Measurements from ENCODE around the gene SYTL1.
"Not testable (repeated sequence)": the region's sequence is repeated elsewhere in the genome, so short reads cannot be mapped to it uniquely, and the experiment has no call there.

SYTL1 gene

GRCh38 chr1:27383661-27384060 is 41.8 kb downstream of the SYTL1 start:
- Histone ChIP-seq H3K9me3 (replicated peaks; ENCODE audit: low read length) (no peaks in the 10 kb centered on the region), H3K4me2 (ENCODE audit: low read length) (no peak overlapping the region), H3K36me3 (ENCODE audit: insufficient read depth, low read length) (no peaks in the 10 kb centered on the region), H3K27me3 (ENCODE audit: control insufficient read depth, insufficient read depth, low read length) (peaks cover 18% of the 10 kb centered on the region), H3K9ac (ENCODE audit: low read depth, low read length) (no peak overlapping the region), H3K4me3 (ENCODE audit: low read length) (no peak overlapping the region), H3K4me1 (ENCODE audit: control insufficient read depth, insufficient read depth, low read length) (no peaks in the 10 kb centered on the region)

GRCh38 chr1:27384797-27385196 is 43.0 kb downstream of the SYTL1 start:
- not testable (repeated sequence) for H3K4me1 ChIP-seq (ENCODE audit: control insufficient read depth, insufficient read depth, low read length); H3K9me3 ChIP-seq (replicated peaks; ENCODE audit: low read length); H3K4me3 ChIP-seq (ENCODE audit: low read length); H3K4me2 ChIP-seq (ENCODE audit: low read length); H3K9ac ChIP-seq (ENCODE audit: low read depth, low read length); H3K36me3 ChIP-seq (ENCODE audit: insufficient read depth, low read length)
- peaks cover 18% of the 10 kb centered on the region for H3K27me3 ChIP-seq (ENCODE audit: control insufficient read depth, insufficient read depth, low read length)

- H3K9me3 ChIP-seq (replicated peaks; ENCODE audit: low read length): no peaks in the 10 kb centered on the region
Observed at GRCh38 chr1:27388337-27389005, 46.6 kb downstream of the SYTL1 start.

GRCh38 chr1:27391511-27392095 is 49.8 kb downstream of the SYTL1 start:
- no peaks in the 10 kb centered on the region for H3K36me3 ChIP-seq (ENCODE audit: insufficient read depth, low read length)
- H3K9me3 ChIP-seq (replicated peaks; ENCODE audit: low read length): no peaks in the 10 kb centered on the region
- H3K27me3 ChIP-seq (ENCODE audit: control insufficient read depth, insufficient read depth, low read length): peaks cover 5% of the 10 kb centered on the region
- H3K4me2 ChIP-seq (ENCODE audit: low read length): peak overlapping the region; percentile 100
- peak overlapping the region; percentile 70 for H3K9ac ChIP-seq (ENCODE audit: low read depth, low read length)
- H3K4me3 ChIP-seq (ENCODE audit: low read length): peak overlapping the region; percentile 96
- peaks cover 33% of the 10 kb centered on the region for H3K4me1 ChIP-seq (ENCODE audit: control insufficient read depth, insufficient read depth, low read length)

More at GRCh38 chr1:27388337-27389005, 46.6 kb downstream of the SYTL1 start:
- peaks cover 5% of the 10 kb centered on the region for H3K27me3 ChIP-seq (ENCODE audit: control insufficient read depth, insufficient read depth, low read length)
- no peak overlapping the region for H3K9ac ChIP-seq (ENCODE audit: low read depth, low read length)
- H3K4me1 ChIP-seq (ENCODE audit: control insufficient read depth, insufficient read depth, low read length): peaks cover 18% of the 10 kb centered on the region
- no peaks in the 10 kb centered on the region for H3K36me3 ChIP-seq (ENCODE audit: insufficient read depth, low read length)
- no peak overlapping the region for H3K4me2 ChIP-seq (ENCODE audit: low read length)
- H3K4me3 ChIP-seq (ENCODE audit: low read length): no peak overlapping the region

- Histone ChIP-seq H3K9me3 (replicated peaks; ENCODE audit: low read length) (no peaks in the 10 kb centered on the region), H3K36me3 (ENCODE audit: insufficient read depth, low read length) (no peaks in the 10 kb centered on the region), H3K4me2 (ENCODE audit: low read length) (peak within 1 kb of the TSS; percentile 100), H3K4me3 (ENCODE audit: low read length) (peak within 1 kb of the TSS; percentile 96), H3K9ac (ENCODE audit: low read depth, low read length) (peak within 1 kb of the TSS; percentile 97), H3K4me1 (ENCODE audit: control insufficient read depth, insufficient read depth, low read length) (peaks cover 33% of the 10 kb centered on the region), H3K27me3 (ENCODE audit: control insufficient read depth, insufficient read depth, low read length) (no peaks in the 10 kb centered on the region)
Observed at GRCh38 chr1:27392096-27392777, 50.4 kb downstream of the SYTL1 start, which contains the start of gene GPR3. GPR3 (plus strand) TSS chr1:27392622; CDS start chr1:27393799, 1,177 bp downstream.

GRCh38 chr1:27392778-27393635 is 51.2 kb downstream of the SYTL1 start:
- Histone ChIP-seq H3K4me2 (ENCODE audit: low read length) (peak overlapping the region; percentile 100), H3K9me3 (replicated peaks; ENCODE audit: low read length) (no peaks in the 10 kb centered on the region), H3K36me3 (ENCODE audit: insufficient read depth, low read length) (no peaks in the 10 kb centered on the region), H3K4me1 (ENCODE audit: control insufficient read depth, insufficient read depth, low read length) (peaks cover 33% of the 10 kb centered on the region), H3K9ac (ENCODE audit: low read depth, low read length) (peak overlapping the region; percentile 97), H3K27me3 (ENCODE audit: control insufficient read depth, insufficient read depth, low read length) (no peaks in the 10 kb centered on the region), H3K4me3 (ENCODE audit: low read length) (peak overlapping the region; percentile 96)

- no peak overlapping the region for H3K4me3 ChIP-seq (ENCODE audit: low read length)
- H3K4me1 ChIP-seq (ENCODE audit: control insufficient read depth, insufficient read depth, low read length): peaks cover 33% of the 10 kb centered on the region
- peak overlapping the region; percentile 100 for H3K4me2 ChIP-seq (ENCODE audit: low read length)
- H3K9ac ChIP-seq (ENCODE audit: low read depth, low read length): peak overlapping the region; percentile 97
- H3K36me3 ChIP-seq (ENCODE audit: insufficient read depth, low read length): no peaks in the 10 kb centered on the region
- no peaks in the 10 kb centered on the region for H3K27me3 ChIP-seq (ENCODE audit: control insufficient read depth, insufficient read depth, low read length)
- no peaks in the 10 kb centered on the region for H3K9me3 ChIP-seq (replicated peaks; ENCODE audit: low read length)
Observed at GRCh38 chr1:27393641-27394281, 51.9 kb downstream of the SYTL1 start.

- H3K4me1 ChIP-seq (ENCODE audit: control insufficient read depth, insufficient read depth, low read length): peaks cover 33% of the 10 kb centered on the region
- no peak overlapping the region for H3K4me3 ChIP-seq (ENCODE audit: low read length)
- no peaks in the 10 kb centered on the region for H3K36me3 ChIP-seq (ENCODE audit: insufficient read depth, low read length)
- H3K9ac ChIP-seq (ENCODE audit: low read depth, low read length): no peak overlapping the region
- H3K27me3 ChIP-seq (ENCODE audit: control insufficient read depth, insufficient read depth, low read length): no peaks in the 10 kb centered on the region
- no peaks in the 10 kb centered on the region for H3K9me3 ChIP-seq (replicated peaks; ENCODE audit: low read length)
- H3K4me2 ChIP-seq (ENCODE audit: low read length): no peak overlapping the region
Observed at GRCh38 chr1:27394282-27394658, 52.4 kb downstream of the SYTL1 start.

GRCh38 chr1:27394925-27395324 is 53.1 kb downstream of the SYTL1 start:
- Histone ChIP-seq H3K36me3 (ENCODE audit: insufficient read depth, low read length) (no peaks in the 10 kb centered on the region), H3K4me3 (ENCODE audit: low read length) (no peak overlapping the region), H3K4me1 (ENCODE audit: control insufficient read depth, insufficient read depth, low read length) (peaks cover 33% of the 10 kb centered on the region), H3K4me2 (ENCODE audit: low read length) (no peak overlapping the region), H3K27me3 (ENCODE audit: control insufficient read depth, insufficient read depth, low read length) (no peaks in the 10 kb centered on the region), H3K9ac (ENCODE audit: low read depth, low read length) (peak overlapping the region; percentile 46), H3K9me3 (replicated peaks; ENCODE audit: low read length) (no peaks in the 10 kb centered on the region)

- Histone ChIP-seq H3K27me3 (ENCODE audit: control insufficient read depth, insufficient read depth, low read length) (no peaks in the 10 kb centered on the region), H3K4me1 (ENCODE audit: control insufficient read depth, insufficient read depth, low read length) (peaks cover 33% of the 10 kb centered on the region), H3K4me3 (ENCODE audit: low read length) (no peak overlapping the region), H3K36me3 (ENCODE audit: insufficient read depth, low read length) (no peaks in the 10 kb centered on the region), H3K9me3 (replicated peaks; ENCODE audit: low read length) (no peaks in the 10 kb centered on the region), H3K9ac (ENCODE audit: low read depth, low read length) (no peak overlapping the region), H3K4me2 (ENCODE audit: low read length) (no peak overlapping the region)
Observed at GRCh38 chr1:27395441-27396195, 53.8 kb downstream of the SYTL1 start.

Measured in skeletal muscle satellite cell (primary cell).